PC-3 (cell line): ENCODE measurements around the gene TCF12. TPM values are rescaled to one million over a fixed set of nuclear protein-coding genes. Genes with fewer than 3 reads are reported as not detected.
"Not testable (repeated sequence)": the region's sequence is repeated elsewhere in the genome, so short reads cannot be mapped to it uniquely, and the experiment has no call there.

Experiments
- ATAC-seq: fragments of 200-7000 bp; cut with Tn5 transposase; 2 replicates; pipeline ENCODE4 v1.9.1; 2020; ENCODE audit warnings: mild to moderate bottlenecking, moderate library complexity
- BruUV-seq: library from RNA; stranded (reverse); fragments of 400-500 nt; replicated peaks from 2 replicates; lab custom pipeline; 2021; lab: Mats Ljungman, UMichigan
- CTCF ChIA-PET: fragments of 300-600 bp; sonication (Branson Sonifier 250); formaldehyde crosslinking; loops from one replicate; lab custom pipeline; 2022; ENCODE audit warnings: antibody characterized with exemption; lab: Charles Lee
- POLR2A ChIA-PET: fragments of 300-600 bp; sonication (Branson Sonifier 250); formaldehyde crosslinking; loops from one replicate; lab custom pipeline; 2022; ENCODE audit warnings: antibody characterized with exemption; ENCODE audit not compliant: unreplicated experiment; lab: Charles Lee
- DNase-seq: peaks from one replicate; pipeline ENCODE4 v3.0.0-alpha.2; 2015
- H2AFZ ChIP-seq: fragments of 300-600 bp; sonication (generic); 2 replicates; pipeline ENCODE4 v1.6.0; 2016; ENCODE audit warnings: antibody characterized with exemption, low read length
- H3F3A ChIP-seq: fragments of 300-600 bp; sonication (generic); one replicate; pipeline ENCODE4 v1.6.0; 2017; ENCODE audit warnings: antibody characterized with exemption, low read length, control low read depth, mild to moderate bottlenecking; ENCODE audit not compliant: unreplicated experiment
- H3K27ac ChIP-seq: fragments of 300-600 bp; sonication (generic); 2 replicates; pipeline ENCODE4 v1.5.1; 2016; ENCODE audit warnings: mild to moderate bottlenecking, low read length
- H3K27me3 ChIP-seq: fragments of 300-600 bp; sonication (generic); 2 replicates; pipeline ENCODE4 v1.6.1; 2016; ENCODE audit warnings: low read length, mixed read lengths
- H3K36me3 ChIP-seq: fragments of 300-600 bp; sonication (generic); 2 replicates; pipeline ENCODE4 v1.6.1; 2016; ENCODE audit warnings: low read depth, mixed run types, low read length, mixed read lengths
- H3K4me1 ChIP-seq: fragments of 300-600 bp; sonication (generic); 2 replicates; pipeline ENCODE4 v1.5.1; 2016; ENCODE audit warnings: low read length; ENCODE audit not compliant: insufficient read depth
- H3K4me2 ChIP-seq: fragments of 300-600 bp; sonication (generic); 2 replicates; pipeline ENCODE4 v1.6.0; 2016; ENCODE audit warnings: low read length
- H3K4me3 ChIP-seq: fragments of 300-600 bp; sonication (generic); 2 replicates; pipeline ENCODE4 v1.5.1; 2016; ENCODE audit warnings: mild to moderate bottlenecking, low read length, mixed read lengths
- H3K79me2 ChIP-seq: fragments of 300-600 bp; sonication (generic); 2 replicates; pipeline ENCODE4 v1.6.1; 2017; ENCODE audit warnings: low read length, mixed read lengths
- H3K9ac ChIP-seq: fragments of 300-600 bp; sonication (generic); 2 replicates; pipeline ENCODE4 v1.6.0; 2016; ENCODE audit warnings: mild to moderate bottlenecking, low read length
- H3K9me2 ChIP-seq: fragments of 300-600 bp; sonication (generic); replicated peaks from 2 replicates; pipeline ENCODE4 v1.6.1; 2016; ENCODE audit warnings: mixed run types, low read length, mixed read lengths
- H3K9me3 ChIP-seq: fragments of 300-600 bp; sonication (generic); 2 replicates; pipeline ENCODE4 v1.6.1; 2016; ENCODE audit warnings: low read length, mixed read lengths
- H4K20me1 ChIP-seq: fragments of 300-600 bp; sonication (generic); 2 replicates; pipeline ENCODE4 v1.6.1; 2016; ENCODE audit warnings: low read length, mixed read lengths
- CTCF ChIP-seq: fragments of 300-600 bp; sonication (generic); conservative IDR thresholded peaks from 2 replicates; pipeline ENCODE4 v1.5.1; 2017; ENCODE audit warnings: antibody characterized with exemption, low read depth, mild to moderate bottlenecking, low read length
- EZH2 ChIP-seq: fragments of 300-600 bp; sonication (generic); IDR thresholded peaks from one replicate; pipeline ENCODE4 v1.6.1; 2017; ENCODE audit warnings: antibody characterized with exemption, mild to moderate bottlenecking, low read length; ENCODE audit not compliant: unreplicated experiment
- EZH2phosphoT487 ChIP-seq: fragments of 300-600 bp; sonication (generic); IDR thresholded peaks from 2 replicates; pipeline ENCODE4 v1.6.1; 2018; ENCODE audit warnings: mild to moderate bottlenecking, antibody characterized with exemption, low read length, borderline replicate concordance
- intact Hi-C: fragments of 100-400 bp; cut with micrococcal nuclease; formaldehyde crosslinking; loops from 2 replicates; pipeline ENCODE4 v1.9.0; 2023
- total RNA-seq: library from RNA; depleted of rRNA; stranded (reverse); fragments of >200 nt; gene quantifications from 2 replicates; pipeline ENCODE4 v1.2.3, GENCODE V29; 2014

TCF12 gene
- total RNA-seq, 1 experiment from 2014 or later = 103 TPM

DNA sequence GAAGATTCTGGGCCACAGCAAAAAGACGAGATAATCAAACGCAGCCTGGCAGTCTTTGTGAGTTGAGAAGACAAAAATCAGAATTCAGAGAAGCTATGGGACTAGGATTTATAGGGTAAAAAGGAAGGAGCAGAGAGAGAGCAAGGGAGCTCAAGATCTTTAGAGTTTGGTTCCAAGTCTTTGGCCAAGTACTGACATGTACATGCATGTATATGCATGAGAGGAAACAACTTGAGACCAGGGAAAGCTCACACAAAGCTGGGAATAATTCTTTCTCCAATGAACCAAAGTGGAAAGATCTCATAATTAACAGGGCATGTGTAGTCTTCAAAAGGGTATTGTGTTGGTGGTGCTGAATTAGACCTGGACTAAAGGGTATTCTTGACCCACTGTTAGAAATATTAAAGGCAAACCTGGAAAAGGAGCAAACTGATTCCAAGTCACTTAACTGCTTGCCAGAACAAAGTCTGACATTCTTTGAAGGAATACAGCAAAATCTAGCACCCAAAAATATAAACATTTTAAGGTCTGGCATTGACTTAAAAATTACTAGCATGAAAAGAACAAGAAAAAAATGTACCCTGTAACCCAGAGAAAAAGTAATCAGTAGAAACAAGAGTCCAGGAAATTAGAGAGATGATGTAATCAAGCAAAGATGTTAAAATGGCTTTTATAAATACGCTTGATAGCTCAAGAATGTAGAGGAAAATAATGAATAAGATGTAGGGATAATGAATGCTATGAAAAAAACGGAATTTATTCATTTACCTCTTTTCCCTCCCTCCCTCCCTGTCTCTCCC, 231.8 kb downstream of the TCF12 start:
- Histone ChIP-seq H3K4me3 (no peak overlapping the region), H3K4me2 (no peak overlapping the region), H3K4me1 (peaks cover 8% of the 10 kb centered on the region), H3K36me3 (peaks cover 8% of the 10 kb centered on the region), H3K9me2 (no peaks in the 10 kb centered on the region), H3K9me3 (no peaks in the 10 kb centered on the region), H3K27me3 (no peaks in the 10 kb centered on the region), H3F3A (no peaks in the 10 kb centered on the region), H3K9ac (no peak overlapping the region), H2AFZ (no peak overlapping the region), H4K20me1 (no peaks in the 10 kb centered on the region), H3K79me2 (no peaks in the 10 kb centered on the region), H3K27ac (no peak overlapping the region)
- no peak for ATAC-seq
- ChIA-PET POLR2A (no interaction called here), CTCF (interaction anchor here (0.7 kb wide), 1 partner anchor 1396 kb away, joined by 3 read pairs; no protein-coding TSS in a partner anchor)
- BruUV-seq = no TSS peak
- no peak for TF ChIP-seq CTCF
- TF ChIP-seq EZH2phosphoT487 = no peak
- intact Hi-C loops = no loop called here
- no peak for DNase-seq

- H3K27ac ChIP-seq, H3K9me3 ChIP-seq, intact Hi-C loops, BruUV-seq, H3K36me3 ChIP-seq, H3F3A ChIP-seq, H4K20me1 ChIP-seq, H2AFZ ChIP-seq, H3K79me2 ChIP-seq, ATAC-seq, H3K4me2 ChIP-seq, H3K27me3 ChIP-seq, H3K4me1 ChIP-seq, POLR2A ChIA-PET, H3K9ac ChIP-seq, DNase-seq, H3K4me3 ChIP-seq, H3K9me2 ChIP-seq: not testable (repeated sequence)
- CTCF ChIA-PET = interaction anchor here (0.7 kb wide), 1 partner anchor 1397 kb away, joined by 3 read pairs; no protein-coding TSS in a partner anchor
Measured at GRCh38 chr15:57150866-57151203, 232.4 kb downstream of the TCF12 start.

DNA sequence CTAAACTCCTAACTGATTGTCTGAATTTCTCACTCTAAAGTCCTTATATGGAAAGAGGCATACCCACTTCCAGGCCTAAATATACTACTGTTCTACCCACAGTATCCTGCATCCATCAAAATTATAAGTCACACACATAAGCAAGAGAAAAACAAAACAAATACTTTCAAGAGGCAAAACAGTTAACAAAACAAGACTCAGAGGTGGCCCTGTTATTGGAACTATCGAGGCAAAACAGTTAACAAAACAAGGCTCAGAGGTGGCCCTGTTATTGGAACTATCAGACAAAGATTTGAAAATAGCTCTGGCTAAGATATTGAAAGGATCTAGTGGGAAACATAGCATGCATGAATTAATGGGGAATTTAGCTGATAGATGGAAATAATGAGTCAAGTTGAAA, 233.7 kb downstream of the TCF12 start:
- intact Hi-C loops = no loop called here
- no peaks in the 10 kb centered on the region for H3K9me2 ChIP-seq
- no peaks in the 10 kb centered on the region for H4K20me1 ChIP-seq
- no peak overlapping the region for H3K27ac ChIP-seq
- TF ChIP-seq CTCF = no peak
- TF ChIP-seq EZH2 = no peak
- TF ChIP-seq EZH2phosphoT487 = no peak
- H2AFZ ChIP-seq = no peak overlapping the region
- H3K79me2 ChIP-seq = no peaks in the 10 kb centered on the region
- H3K27me3 ChIP-seq = no peaks in the 10 kb centered on the region
- no peak overlapping the region for H3K4me2 ChIP-seq
- peaks cover 8% of the 10 kb centered on the region for H3K4me1 ChIP-seq
- DNase-seq (no peak), ATAC-seq (no peak)
- no peaks in the 10 kb centered on the region for H3K9me3 ChIP-seq
- ChIA-PET POLR2A (no interaction called here), CTCF (no interaction called here)
- no TSS peak for BruUV-seq
- H3F3A ChIP-seq = no peaks in the 10 kb centered on the region
- H3K9ac ChIP-seq = no peak overlapping the region
- H3K4me3 ChIP-seq = no peak overlapping the region
- peaks cover 8% of the 10 kb centered on the region for H3K36me3 ChIP-seq
